ENCODE data around the gene ALG9.

GRCh38 chr11:111766834-111767142, 104.6 kb downstream of the ALG9 start:
- TF ChIP-seq CTCF (IDR thresholded peaks at IDR 0.05) (no peak), POLR2A (IDR thresholded peaks at IDR 0.05) (no peak)
